Osteocyte (in vitro differentiated cells): ENCODE data around the gene PLEKHJ1. TPM values are rescaled to one million over a fixed set of nuclear protein-coding genes. Genes with fewer than 3 reads are reported as not detected.
"Not testable (repeated sequence)": the region's sequence is repeated elsewhere in the genome, so short reads cannot be mapped to it uniquely, and the experiment has no call there.

ENCODE experiments used
- DNase-seq: peaks from one replicate; pipeline ENCODE4 v3.0.0; 2021; ENCODE audit warnings: mixed read lengths; ENCODE audit not compliant: unreplicated experiment; ENCODE audit errors: extremely low spot score
- H3K27ac Mint-ChIP-seq: one replicate; pipeline ENCODE4 v1.8.0; 2021; ENCODE audit warnings: mild to moderate bottlenecking, mixed read lengths; ENCODE audit not compliant: unreplicated experiment
- H3K27me3 Mint-ChIP-seq: one replicate; pipeline ENCODE4 v1.8.0; 2021; ENCODE audit warnings: mixed read lengths; ENCODE audit not compliant: unreplicated experiment
- H3K36me3 Mint-ChIP-seq: one replicate; pipeline ENCODE4 v1.8.0; 2021; ENCODE audit warnings: mixed read lengths; ENCODE audit not compliant: unreplicated experiment
- H3K4me1 Mint-ChIP-seq: one replicate; pipeline ENCODE4 v1.8.0; 2021; ENCODE audit warnings: mixed read lengths; ENCODE audit not compliant: unreplicated experiment
- H3K4me3 Mint-ChIP-seq: one replicate; pipeline ENCODE4 v1.8.0; 2021; ENCODE audit warnings: mild to moderate bottlenecking, moderate library complexity, mixed read lengths; ENCODE audit not compliant: unreplicated experiment
- H3K9me3 Mint-ChIP-seq: one replicate; pipeline ENCODE4 v1.8.0; 2021; ENCODE audit warnings: mixed read lengths; ENCODE audit not compliant: unreplicated experiment
- long read RNA-seq: library from polyadenylated mRNA; unstranded; transcript quantifications from one replicate; pipeline ENCODE4 v2.0.0, GENCODE V29; 2021
- total RNA-seq: library from RNA; stranded (reverse); gene quantifications from 2 replicates; pipeline ENCODE4 v1.2.1, GENCODE V29; 2021
- TF ChIP-seq, protein P1 (sequence below): fragments of 200-600 bp; sonication (generic); IDR thresholded peaks from 2 replicates; pipeline ENCODE4 v1.5.0; 2021; ENCODE audit warnings: antibody characterized with exemption, mild to moderate bottlenecking, moderate library complexity

PLEKHJ1 gene, protein sequence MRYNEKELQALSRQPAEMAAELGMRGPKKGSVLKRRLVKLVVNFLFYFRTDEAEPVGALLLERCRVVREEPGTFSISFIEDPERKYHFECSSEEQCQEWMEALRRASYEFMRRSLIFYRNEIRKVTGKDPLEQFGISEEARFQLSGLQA
- total RNA-seq = 40.7 and 45.7 TPM in 2 replicates
- long read RNA-seq, transcript PLEKHJ1-201 (6 exons, 1,206 nt) = major isoform, 55 of 61 reads
- long read RNA-seq, partial matches to known transcripts = 0 of 61 reads
- long read RNA-seq, other reads (novel, unspliced or antisense) = 2 of 61 reads

DNA sequence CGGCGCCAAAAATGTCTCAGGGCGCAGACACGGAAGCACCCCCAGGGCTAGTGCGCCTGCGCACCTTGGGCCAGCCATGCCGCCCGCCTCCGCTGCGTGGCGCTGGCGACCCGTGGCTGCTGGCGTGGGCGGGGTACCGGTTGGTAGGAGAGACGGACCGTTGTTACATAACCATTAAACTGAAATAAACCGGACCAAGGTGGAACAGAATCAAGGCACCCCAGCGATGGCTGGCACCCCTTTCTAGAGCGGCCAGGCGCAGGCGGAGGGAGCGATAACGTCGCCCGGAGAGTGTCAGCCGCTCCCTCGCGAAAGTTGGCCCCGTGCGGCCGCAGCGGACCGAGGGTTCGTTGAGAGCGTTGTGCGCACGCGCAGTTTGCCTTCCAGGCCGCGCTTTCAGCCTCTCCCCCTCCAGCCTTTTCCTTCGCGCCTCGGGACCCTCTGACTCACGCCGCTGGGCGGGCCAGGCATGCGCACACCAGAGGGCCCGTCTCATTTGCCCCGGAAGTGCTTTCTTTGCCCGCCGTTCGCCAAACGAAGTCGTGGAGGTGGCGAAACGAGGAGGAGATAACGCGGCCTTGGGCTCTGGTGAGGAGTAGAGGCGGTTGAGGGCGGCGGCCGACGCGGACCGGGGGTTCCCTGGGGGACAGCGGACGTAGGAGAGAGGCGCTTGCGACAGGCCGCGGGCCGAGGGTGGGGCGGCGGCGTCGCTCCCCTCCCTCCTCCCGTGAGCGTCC, at the start of gene PLEKHJ1, which contains the start of gene SF3A2:
Gene PLEKHJ1, minus strand, starts transcription at position 16 of the 737 bp plus-strand sequence. CDS start 81 bp downstream, outside the sequence.
Gene SF3A2, plus strand, starts transcription at position 511 of the 737 bp plus-strand sequence. CDS start 6,595 bp downstream, outside the sequence.
- no peaks in the 10 kb centered on the region for H3K27me3 Mint-ChIP-seq
- peak; percentile 99 for DNase-seq
- H3K27ac Mint-ChIP-seq = peak within 1 kb of the TSS; percentile 99
- H3K9me3 Mint-ChIP-seq = no peaks in the 10 kb centered on the region
- peaks cover 5% of the 10 kb centered on the region for H3K36me3 Mint-ChIP-seq
- H3K4me3 Mint-ChIP-seq = peak within 1 kb of the TSS; percentile 98
- TF ChIP-seq, protein P1, sequence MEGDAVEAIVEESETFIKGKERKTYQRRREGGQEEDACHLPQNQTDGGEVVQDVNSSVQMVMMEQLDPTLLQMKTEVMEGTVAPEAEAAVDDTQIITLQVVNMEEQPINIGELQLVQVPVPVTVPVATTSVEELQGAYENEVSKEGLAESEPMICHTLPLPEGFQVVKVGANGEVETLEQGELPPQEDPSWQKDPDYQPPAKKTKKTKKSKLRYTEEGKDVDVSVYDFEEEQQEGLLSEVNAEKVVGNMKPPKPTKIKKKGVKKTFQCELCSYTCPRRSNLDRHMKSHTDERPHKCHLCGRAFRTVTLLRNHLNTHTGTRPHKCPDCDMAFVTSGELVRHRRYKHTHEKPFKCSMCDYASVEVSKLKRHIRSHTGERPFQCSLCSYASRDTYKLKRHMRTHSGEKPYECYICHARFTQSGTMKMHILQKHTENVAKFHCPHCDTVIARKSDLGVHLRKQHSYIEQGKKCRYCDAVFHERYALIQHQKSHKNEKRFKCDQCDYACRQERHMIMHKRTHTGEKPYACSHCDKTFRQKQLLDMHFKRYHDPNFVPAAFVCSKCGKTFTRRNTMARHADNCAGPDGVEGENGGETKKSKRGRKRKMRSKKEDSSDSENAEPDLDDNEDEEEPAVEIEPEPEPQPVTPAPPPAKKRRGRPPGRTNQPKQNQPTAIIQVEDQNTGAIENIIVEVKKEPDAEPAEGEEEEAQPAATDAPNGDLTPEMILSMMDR = peak; percentile 98
- H3K4me1 Mint-ChIP-seq = peaks cover 55% of the 10 kb centered on the region

DNA sequence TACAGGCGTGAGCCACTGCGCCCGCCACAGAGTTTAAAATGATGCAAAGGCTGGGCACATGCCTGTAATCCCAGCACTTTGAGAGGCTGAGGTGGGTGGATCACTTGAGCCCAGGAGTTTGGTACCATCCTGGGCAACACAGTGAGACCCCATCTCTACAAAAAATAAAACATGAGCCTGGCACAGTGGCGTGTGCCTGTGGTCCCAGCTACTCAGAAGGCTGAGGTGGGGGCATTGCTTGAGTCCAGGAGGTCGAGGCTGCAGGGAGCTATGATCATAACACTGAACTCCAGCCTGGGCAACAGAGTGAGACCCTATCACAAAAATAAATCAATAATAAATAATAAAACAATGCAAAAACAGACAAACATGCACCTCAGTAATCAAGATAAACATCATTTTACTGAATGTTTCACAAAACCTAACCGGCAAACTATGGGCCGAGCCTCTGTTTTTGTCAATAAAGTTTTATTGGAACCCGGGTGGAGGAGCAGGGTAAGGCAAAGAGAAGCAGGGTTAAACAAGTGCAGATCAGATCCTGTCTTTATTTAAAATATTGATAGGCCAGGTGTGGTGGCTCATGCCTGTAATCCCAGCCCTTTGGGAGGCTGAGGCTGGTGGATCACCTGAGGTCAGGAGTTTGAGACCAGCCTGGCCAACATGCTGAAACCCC, 47.8 kb upstream of the PLEKHJ1 start:
- TF ChIP-seq, protein P1 = no peak
- Mint-ChIP-seq H3K9me3 (no peaks in the 10 kb centered on the region), H3K27me3 (no peaks in the 10 kb centered on the region), H3K4me3 (no peak overlapping the region), H3K27ac (no peak overlapping the region), H3K4me1 (peaks cover 22% of the 10 kb centered on the region), H3K36me3 (no peaks in the 10 kb centered on the region)
- DNase-seq = no peak

DNA sequence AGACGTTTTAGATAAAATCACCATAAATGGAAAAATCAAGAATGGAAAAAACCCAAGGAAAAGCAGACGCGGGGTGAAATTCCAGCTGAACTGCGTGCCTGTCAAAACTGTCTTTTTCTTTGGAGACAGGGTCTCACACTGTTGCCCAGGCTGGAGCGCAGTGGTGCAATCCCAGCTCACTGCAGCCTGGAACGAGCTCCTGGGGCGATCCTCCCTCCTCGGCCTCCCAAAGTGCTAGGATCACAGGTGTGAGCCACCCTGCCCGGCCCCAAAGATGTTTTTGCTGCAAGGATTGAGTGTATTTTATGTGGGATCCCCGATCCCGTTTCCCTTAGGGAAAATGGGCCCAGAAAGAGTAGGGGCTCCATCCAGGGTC, 46.7 kb upstream of the PLEKHJ1 start:
- TF ChIP-seq, protein P1 = no peak
- Mint-ChIP-seq H3K27me3 (no peaks in the 10 kb centered on the region), H3K9me3 (no peaks in the 10 kb centered on the region), H3K4me1 (peaks cover 21% of the 10 kb centered on the region), H3K4me3 (peak overlapping the region; percentile 34), H3K36me3 (no peaks in the 10 kb centered on the region), H3K27ac (peak overlapping the region; percentile 55)
- DNase-seq = no peak

DNA sequence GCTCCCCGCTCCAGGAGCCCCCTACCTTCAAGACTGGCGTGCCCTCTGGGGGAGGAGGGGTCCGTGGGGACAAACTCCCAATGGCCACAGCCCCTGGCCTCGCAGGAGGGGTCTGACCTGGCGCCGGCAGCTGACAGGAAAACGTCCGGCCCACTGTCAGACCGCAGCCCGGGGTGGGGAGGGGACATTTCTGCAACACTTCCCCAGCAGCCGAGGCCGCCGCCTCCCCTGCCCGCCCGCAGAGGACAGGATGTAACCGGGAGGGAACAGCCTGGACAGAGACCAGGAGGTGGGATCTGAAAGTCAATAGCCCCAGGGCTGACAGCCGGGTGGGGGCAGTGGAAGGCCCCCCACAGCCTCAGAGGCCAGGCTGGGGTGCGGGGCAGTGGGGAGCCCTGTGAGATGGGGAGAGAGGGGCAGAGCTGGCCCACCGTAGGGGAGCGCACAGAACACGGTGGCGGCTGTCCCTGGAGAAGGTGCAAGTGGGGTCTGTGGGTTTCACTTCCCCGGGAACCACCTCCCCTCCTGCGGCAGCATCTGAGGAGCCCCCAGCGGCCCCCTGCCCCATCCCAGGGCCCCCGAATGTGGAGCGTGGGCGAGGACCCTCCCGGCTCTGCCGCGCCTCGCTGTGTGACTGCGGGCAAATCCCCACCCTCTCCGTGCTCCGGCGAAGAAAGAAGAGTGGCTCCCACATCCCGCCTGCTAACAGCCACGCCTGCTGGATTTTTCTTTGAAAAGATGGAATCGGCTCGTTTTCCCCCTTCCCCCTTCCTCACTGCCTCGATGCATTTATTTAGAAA, 46.1 kb upstream of the PLEKHJ1 start, which contains the start of gene PEAK3:
Gene PEAK3, minus strand, starts transcription at position 114 of the 800 bp plus-strand sequence. CDS start 1,244 bp downstream, outside the sequence.
- Mint-ChIP-seq H3K4me3 (peak within 1 kb of the TSS; percentile 67), H3K27me3 (no peaks in the 10 kb centered on the region), H3K27ac (peak within 1 kb of the TSS; percentile 83), H3K9me3 (no peaks in the 10 kb centered on the region), H3K4me1 (peaks cover 21% of the 10 kb centered on the region), H3K36me3 (no peaks in the 10 kb centered on the region)
- DNase-seq = peak; percentile 90
- TF ChIP-seq, protein P1 = no peak

DNA sequence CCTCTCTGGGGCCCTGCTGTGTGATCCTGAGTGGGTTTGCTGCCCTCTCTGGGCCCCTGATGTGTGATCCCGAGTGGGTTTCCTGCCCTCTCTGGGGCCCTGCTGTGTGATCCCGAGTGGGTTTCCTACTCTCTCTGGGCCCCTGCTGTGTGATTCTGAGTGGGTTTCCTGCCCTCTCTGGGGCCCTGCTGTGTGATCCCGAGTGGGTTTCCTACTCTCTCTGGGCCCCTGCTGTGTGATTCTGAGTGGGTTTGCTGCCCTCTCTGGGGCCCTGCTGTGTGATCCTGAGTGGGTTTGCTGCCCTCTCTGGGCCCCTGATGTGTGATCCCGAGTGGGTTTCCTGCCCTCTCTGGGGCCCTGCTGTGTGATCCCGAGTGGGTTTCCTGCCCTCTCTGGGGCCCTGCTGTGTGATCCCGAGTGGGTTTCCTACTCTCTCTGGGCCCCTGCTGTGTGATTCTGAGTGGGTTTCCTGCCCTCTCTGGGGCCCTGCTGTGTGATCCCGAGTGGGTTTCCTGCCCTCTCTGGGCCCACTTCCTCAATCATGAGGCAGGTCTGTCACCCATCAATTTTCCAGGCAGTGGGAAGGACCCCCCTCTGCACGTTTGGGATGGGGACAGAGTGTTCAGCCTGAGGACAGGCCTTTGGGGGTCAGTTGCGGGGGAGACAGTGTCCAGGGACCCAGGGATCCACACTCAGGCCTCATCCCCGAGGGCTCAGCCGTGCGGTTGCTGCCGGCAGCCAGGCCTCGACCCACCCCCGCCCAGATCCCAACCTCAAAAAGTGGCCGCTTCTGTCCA, 45.3 kb upstream of the PLEKHJ1 start:
- Mint-ChIP-seq H3K4me1 (peaks cover 21% of the 10 kb centered on the region), H3K27ac (peak overlapping the region; percentile 83), H3K4me3 (peak overlapping the region; percentile 67)
- H3K9me3 Mint-ChIP-seq, H3K36me3 Mint-ChIP-seq, H3K27me3 Mint-ChIP-seq, DNase-seq: not testable (repeated sequence)
